ENCODE measurements around the gene COX5B.
A peak's percentile ranks its signal among the peaks of the same experiment; 100 is the strongest.
"Not testable (repeated sequence)": the region's sequence is repeated elsewhere in the genome, so short reads cannot be mapped to it uniquely, and the experiment has no call there.

COX5B gene

DNA sequence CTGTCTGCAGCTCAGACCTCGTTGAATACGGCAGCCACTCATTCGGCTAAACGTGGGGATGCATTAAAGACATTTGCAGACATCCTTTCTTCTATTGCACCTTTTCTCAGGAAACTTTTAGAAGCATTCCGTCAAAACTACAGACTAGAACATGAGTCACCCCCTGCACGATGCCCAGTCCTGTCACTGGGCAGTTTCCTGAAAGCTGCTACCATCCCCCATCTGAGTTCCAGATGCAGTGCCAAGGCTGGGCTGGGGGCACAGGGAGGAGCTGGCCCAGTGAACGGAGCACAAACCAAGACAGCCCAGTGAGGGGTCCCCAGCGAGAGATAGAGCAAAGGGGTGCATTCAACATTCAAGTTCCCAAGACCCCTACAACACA, 19.8 kb upstream of the COX5B start:
- H3K9me3 Mint-ChIP-seq; H3K27me3 Mint-ChIP-seq; H3K36me3 Mint-ChIP-seq (ENCODE audit: low read depth); H3K4me3 Mint-ChIP-seq; intact Hi-C loops (cut with micrococcal nuclease); H3K4me1 Mint-ChIP-seq (ENCODE audit: low read depth); H3K27ac Mint-ChIP-seq: not testable (repeated sequence)

DNA sequence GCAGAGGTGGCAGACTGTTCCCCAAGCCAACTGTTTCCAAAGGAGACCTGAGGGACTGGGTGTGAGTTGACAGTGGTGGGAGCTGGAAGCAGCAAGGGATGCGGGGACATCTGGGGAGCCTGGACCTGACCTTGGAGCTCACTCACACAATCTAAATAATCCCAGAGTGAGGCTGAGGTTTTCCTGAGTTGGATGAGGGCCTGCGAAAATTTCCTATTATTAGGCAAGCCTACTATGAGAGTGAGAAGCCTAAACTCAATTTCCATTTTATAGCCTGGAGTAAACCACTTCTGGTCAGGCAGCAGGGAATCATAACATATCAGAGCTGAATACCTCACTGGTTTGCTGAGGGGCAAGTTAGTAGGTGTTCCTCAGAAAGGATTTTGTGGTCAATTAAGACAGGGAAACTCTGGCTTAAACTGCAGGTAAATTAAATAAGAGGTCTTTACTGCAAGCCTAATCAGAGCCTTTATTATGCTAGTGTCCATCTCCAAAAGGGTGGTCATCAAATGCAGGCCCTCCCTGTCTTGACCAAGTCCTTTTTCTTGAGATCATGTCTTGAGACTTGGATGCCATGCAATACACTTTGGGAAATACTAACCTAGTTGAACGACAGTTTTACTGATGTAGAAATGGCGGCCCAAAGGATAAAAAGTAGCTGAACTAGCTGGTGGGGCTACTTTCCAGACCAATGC, 1.7 kb upstream of the COX5B start:
- peaks cover 25% of the 10 kb centered on the region for H3K4me1 Mint-ChIP-seq (ENCODE audit: low read depth)
- H3K9me3 Mint-ChIP-seq: no peaks in the 10 kb centered on the region
- no peak overlapping the region for H3K27ac Mint-ChIP-seq
- H3K4me3 Mint-ChIP-seq: no peak overlapping the region
- H3K27me3 Mint-ChIP-seq: peaks cover 9% of the 10 kb centered on the region
- peaks cover 39% of the 10 kb centered on the region for H3K36me3 Mint-ChIP-seq (ENCODE audit: low read depth)
- intact Hi-C loops (cut with micrococcal nuclease): loop anchor here (2.0 kb wide), 1 partner anchor 53 kb away; no protein-coding TSS in a partner anchor

DNA sequence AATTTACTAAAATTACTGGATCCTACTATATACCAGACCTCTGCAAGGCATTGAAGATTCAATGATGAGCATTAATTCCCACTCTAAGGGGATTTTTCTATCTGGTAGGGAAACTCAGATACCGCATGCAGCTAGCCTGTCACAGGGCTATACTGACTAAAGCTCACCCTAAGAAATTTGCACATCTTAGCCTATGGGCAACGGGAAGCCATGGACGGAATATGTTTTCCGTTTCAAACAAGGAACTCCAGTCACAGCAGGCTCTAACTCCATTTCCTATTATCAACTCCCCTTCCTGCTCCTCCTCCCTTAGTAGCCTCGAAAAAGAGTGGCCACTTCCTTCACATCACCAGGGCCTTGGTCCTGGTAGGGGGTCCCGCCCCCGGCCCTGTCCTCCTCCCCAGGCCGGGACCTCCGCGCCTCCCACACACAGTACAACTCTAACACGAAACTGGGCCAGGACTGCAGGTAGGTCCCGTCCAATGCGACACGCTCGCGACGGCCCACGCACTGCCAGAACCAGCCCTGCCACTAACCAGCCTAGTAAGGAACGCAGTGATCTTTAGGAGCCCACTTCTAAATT, 659 bp upstream of the COX5B start:
- H3K27ac Mint-ChIP-seq: peak overlapping the region; percentile 99
- no peaks in the 10 kb centered on the region for H3K9me3 Mint-ChIP-seq
- intact Hi-C loops (cut with micrococcal nuclease): loop anchor here (1.0 to 2.0 kb wide), 2 partner anchors 19 to 52 kb away; partner anchors contain the start of gene ACTR1B
- H3K4me3 Mint-ChIP-seq: peak overlapping the region; percentile 92
- peaks cover 5% of the 10 kb centered on the region for H3K27me3 Mint-ChIP-seq
- H3K4me1 Mint-ChIP-seq (ENCODE audit: low read depth): peaks cover 32% of the 10 kb centered on the region
- H3K36me3 Mint-ChIP-seq (ENCODE audit: low read depth): peaks cover 50% of the 10 kb centered on the region

DNA sequence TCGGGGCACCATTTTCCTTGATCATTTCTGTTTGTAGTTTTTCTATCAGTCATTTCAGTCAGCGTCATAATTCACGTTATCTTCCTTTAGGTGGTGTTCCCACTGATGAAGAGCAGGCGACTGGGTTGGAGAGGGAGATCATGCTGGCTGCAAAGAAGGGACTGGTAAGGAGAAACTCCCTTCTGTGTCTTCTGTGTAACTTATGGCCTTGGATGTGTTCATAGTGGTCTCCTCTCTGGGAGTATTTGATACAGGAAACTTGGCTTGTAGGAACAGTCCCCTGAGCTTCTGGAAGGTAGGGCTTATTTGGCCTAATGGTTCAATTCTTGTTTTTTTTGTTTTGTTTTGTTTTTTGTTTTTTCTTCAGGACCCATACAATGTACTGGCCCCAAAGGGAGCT, 1.1 kb downstream of the COX5B start:
- Mint-ChIP-seq H3K27ac (peak overlapping the region; percentile 99), H3K27me3 (peaks cover under 1% of the 10 kb centered on the region), H3K4me3 (peak overlapping the region; percentile 92), H3K36me3 (ENCODE audit: low read depth) (peaks cover 59% of the 10 kb centered on the region), H3K4me1 (ENCODE audit: low read depth) (peaks cover 37% of the 10 kb centered on the region), H3K9me3 (no peaks in the 10 kb centered on the region)
- intact Hi-C loops (cut with micrococcal nuclease): no loop called here

DNA sequence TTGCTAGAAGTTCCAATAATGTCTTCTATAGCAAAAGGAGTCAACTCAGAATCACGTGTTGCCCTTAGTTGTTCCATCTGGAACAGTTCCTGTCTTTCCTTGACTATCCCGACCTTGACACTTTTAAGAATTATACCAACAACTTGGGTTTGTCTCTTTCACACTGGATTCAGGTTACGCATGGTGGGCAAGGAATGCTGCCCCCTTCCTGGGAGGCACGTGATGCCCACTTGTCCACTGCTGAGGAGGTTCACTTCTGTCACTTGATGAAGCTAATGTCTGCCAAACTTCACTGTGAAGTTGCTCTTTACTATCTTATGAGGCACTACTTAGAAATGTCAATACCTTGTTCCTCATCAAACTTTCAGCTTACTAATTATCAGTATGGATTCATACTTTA, 5.3 kb downstream of the COX5B start:
- Mint-ChIP-seq H3K27ac (peak overlapping the region; percentile 15), H3K4me1 (ENCODE audit: low read depth) (peaks cover 63% of the 10 kb centered on the region), H3K36me3 (ENCODE audit: low read depth) (peaks cover 73% of the 10 kb centered on the region), H3K4me3 (no peak overlapping the region), H3K27me3 (no peaks in the 10 kb centered on the region), H3K9me3 (peaks cover 18% of the 10 kb centered on the region)
- intact Hi-C loops (cut with micrococcal nuclease): no loop called here

- intact Hi-C loops (cut with micrococcal nuclease): no loop called here
- Mint-ChIP-seq H3K36me3 (ENCODE audit: low read depth) (peaks cover 73% of the 10 kb centered on the region), H3K9me3 (peaks cover 18% of the 10 kb centered on the region), H3K27ac (peak overlapping the region; percentile 53), H3K4me3 (no peak overlapping the region), H3K27me3 (no peaks in the 10 kb centered on the region), H3K4me1 (ENCODE audit: low read depth) (peaks cover 67% of the 10 kb centered on the region)
Measured at GRCh38 chr2:97653473-97653872, 7.6 kb downstream of the COX5B start.

GRCh38 chr2:97653874-97654273, 8.0 kb downstream of the COX5B start:
- H3K9me3 Mint-ChIP-seq: peaks cover 18% of the 10 kb centered on the region

GRCh38 chr2:97654309-97654708, 8.4 kb downstream of the COX5B start:
- H3K27ac Mint-ChIP-seq: peak overlapping the region; percentile 59
- intact Hi-C loops (cut with micrococcal nuclease): no loop called here
- H3K27me3 Mint-ChIP-seq: no peaks in the 10 kb centered on the region
- peaks cover 18% of the 10 kb centered on the region for H3K9me3 Mint-ChIP-seq
- H3K4me1 Mint-ChIP-seq (ENCODE audit: low read depth): peaks cover 61% of the 10 kb centered on the region
- no peak overlapping the region for H3K4me3 Mint-ChIP-seq
- peaks cover 73% of the 10 kb centered on the region for H3K36me3 Mint-ChIP-seq (ENCODE audit: low read depth)

More at GRCh38 chr2:97653874-97654273, 8.0 kb downstream of the COX5B start:
- Mint-ChIP-seq H3K36me3 (ENCODE audit: low read depth) (peaks cover 73% of the 10 kb centered on the region), H3K4me3 (no peak overlapping the region), H3K4me1 (ENCODE audit: low read depth) (peaks cover 65% of the 10 kb centered on the region), H3K27ac (peak overlapping the region; percentile 59), H3K27me3 (no peaks in the 10 kb centered on the region)
- intact Hi-C loops (cut with micrococcal nuclease): no loop called here

DNA sequence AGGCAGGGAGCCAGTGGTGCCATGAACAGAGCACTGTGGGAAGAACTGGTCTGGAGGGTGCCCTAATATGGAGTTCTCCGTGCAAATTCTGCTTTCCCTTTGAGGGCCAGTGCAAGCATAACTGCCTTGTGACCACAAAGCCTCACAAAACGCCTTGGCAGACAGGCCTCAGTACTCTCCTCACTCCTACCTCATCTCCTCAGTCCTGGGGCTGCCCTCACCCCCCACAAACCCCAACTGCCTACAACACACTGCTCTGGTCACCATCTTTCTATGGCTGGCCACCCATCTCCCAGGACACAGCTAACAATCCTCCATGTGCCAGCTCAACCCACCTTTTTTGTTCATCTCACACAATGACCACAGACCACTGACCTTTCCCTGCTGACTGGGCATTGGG, 8.9 kb downstream of the COX5B start:
- Mint-ChIP-seq H3K27ac (peak overlapping the region; percentile 59), H3K4me1 (ENCODE audit: low read depth) (peaks cover 60% of the 10 kb centered on the region), H3K27me3 (no peaks in the 10 kb centered on the region), H3K4me3 (no peak overlapping the region), H3K9me3 (peaks cover 18% of the 10 kb centered on the region), H3K36me3 (ENCODE audit: low read depth) (peaks cover 73% of the 10 kb centered on the region)
- intact Hi-C loops (cut with micrococcal nuclease): no loop called here

GRCh38 chr2:97656129-97656755, 10.4 kb downstream of the COX5B start:
- Mint-ChIP-seq H3K36me3 (ENCODE audit: low read depth) (peaks cover 70% of the 10 kb centered on the region), H3K9me3 (peaks cover 18% of the 10 kb centered on the region), H3K4me3 (no peak overlapping the region), H3K4me1 (ENCODE audit: low read depth) (peaks cover 70% of the 10 kb centered on the region), H3K27me3 (no peaks in the 10 kb centered on the region), H3K27ac (no peak overlapping the region)
- intact Hi-C loops (cut with micrococcal nuclease): no loop called here

- H3K4me3 Mint-ChIP-seq: no peak overlapping the region
Measured at GRCh38 chr2:97656905-97657587, 11.2 kb downstream of the COX5B start.

DNA sequence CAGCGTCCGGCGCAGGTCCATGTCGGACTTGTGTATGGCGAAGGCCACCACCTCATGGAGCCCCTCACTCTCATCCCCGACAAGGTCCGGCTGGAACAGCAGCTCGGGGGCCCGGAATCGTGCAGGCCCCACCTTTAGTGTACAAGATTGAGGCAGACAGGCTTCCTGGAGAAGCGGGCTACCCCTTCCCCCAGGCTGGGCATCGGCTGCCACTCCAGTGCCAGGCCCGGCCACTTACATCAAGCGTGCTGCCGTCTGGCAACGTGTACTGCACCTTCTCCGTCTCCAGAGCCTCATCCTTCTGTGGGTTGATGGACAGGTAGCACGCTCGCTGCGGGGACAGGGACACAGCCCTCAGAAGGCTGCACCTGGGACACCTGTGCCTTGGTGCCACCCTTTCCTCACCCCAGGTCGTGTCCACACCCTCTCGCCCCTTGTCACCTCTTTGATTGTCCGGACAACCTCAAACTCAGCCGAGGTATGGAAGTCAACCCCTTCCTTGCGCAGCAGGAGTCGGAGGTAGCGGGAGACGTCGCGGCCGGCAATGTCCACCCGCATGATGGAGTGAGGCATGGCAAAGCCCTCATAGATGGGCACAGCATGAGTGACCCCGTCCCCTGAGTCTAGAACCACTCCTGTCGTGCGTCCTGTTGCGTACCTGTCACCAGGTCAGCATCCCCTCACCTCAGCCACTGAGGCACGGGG, 12.3 kb downstream of the COX5B start:
- Mint-ChIP-seq H3K4me3 (no peak overlapping the region), H3K4me1 (ENCODE audit: low read depth) (peaks cover 80% of the 10 kb centered on the region), H3K27ac (peak overlapping the region; percentile 30), H3K27me3 (no peaks in the 10 kb centered on the region), H3K9me3 (peaks cover 18% of the 10 kb centered on the region), H3K36me3 (ENCODE audit: low read depth) (peaks cover 79% of the 10 kb centered on the region)
- intact Hi-C loops (cut with micrococcal nuclease): no loop called here

More at GRCh38 chr2:97656905-97657587, 11.2 kb downstream of the COX5B start:
- intact Hi-C loops (cut with micrococcal nuclease): no loop called here
- no peaks in the 10 kb centered on the region for H3K27me3 Mint-ChIP-seq
- H3K36me3 Mint-ChIP-seq (ENCODE audit: low read depth): peaks cover 75% of the 10 kb centered on the region
- peaks cover 18% of the 10 kb centered on the region for H3K9me3 Mint-ChIP-seq
- peaks cover 77% of the 10 kb centered on the region for H3K4me1 Mint-ChIP-seq (ENCODE audit: low read depth)
- peak overlapping the region; percentile 30 for H3K27ac Mint-ChIP-seq

- Mint-ChIP-seq H3K9me3 (peaks cover 16% of the 10 kb centered on the region), H3K27ac (no peak overlapping the region), H3K4me1 (ENCODE audit: low read depth) (peaks cover 75% of the 10 kb centered on the region), H3K27me3 (no peaks in the 10 kb centered on the region), H3K36me3 (ENCODE audit: low read depth) (peaks cover 82% of the 10 kb centered on the region), H3K4me3 (no peak overlapping the region)
- intact Hi-C loops (cut with micrococcal nuclease): no loop called here
Measured at GRCh38 chr2:97658691-97659157, 12.9 kb downstream of the COX5B start.
